Rectal smooth muscle tissue (tissue), 1 donor: ENCODE results near the gene LRIT1.
"Not testable (repeated sequence)": the region's sequence is repeated elsewhere in the genome, so short reads cannot be mapped to it uniquely, and the experiment has no call there.

ENCODE experiments used
- H3K27ac ChIP-seq: one replicate; pipeline ENCODE4 v1.7.0; 2013; ENCODE audit warnings: low read depth, low read length, inconsistent platforms
- H3K27me3 ChIP-seq: one replicate; pipeline ENCODE4 v1.7.0; 2013; ENCODE audit warnings: low read length; ENCODE audit not compliant: control insufficient read depth, insufficient read depth
- H3K36me3 ChIP-seq: one replicate; pipeline ENCODE4 v1.7.0; 2013; ENCODE audit warnings: low read length; ENCODE audit not compliant: control insufficient read depth, insufficient read depth
- H3K4me1 ChIP-seq: one replicate; pipeline ENCODE4 v1.7.0; 2013; ENCODE audit warnings: low read length; ENCODE audit not compliant: control insufficient read depth, insufficient read depth
- H3K4me3 ChIP-seq: one replicate; pipeline ENCODE4 v1.7.0; 2013; ENCODE audit warnings: low read length
- H3K9ac ChIP-seq: one replicate; pipeline ENCODE4 v1.7.0; 2013; ENCODE audit warnings: low read length

The LRIT1 gene

GRCh38 chr10:84241185-84241790, at the start of gene LRIT1:
Gene LRIT1 (minus strand): TSS chr10:84241546. CDS start chr10:84241439, 107 bp downstream.
- Histone ChIP-seq H3K4me1 (no peaks in the 10 kb centered on the region), H3K27ac (no peak within 1 kb of the TSS), H3K27me3 (no peaks in the 10 kb centered on the region), H3K36me3 (no peaks in the 10 kb centered on the region), H3K4me3 (no peak within 1 kb of the TSS), H3K9ac (no peak within 1 kb of the TSS)

- Histone ChIP-seq H3K27ac (no peak overlapping the region), H3K4me3 (no peak overlapping the region), H3K27me3 (no peaks in the 10 kb centered on the region), H3K36me3 (no peaks in the 10 kb centered on the region), H3K4me1 (no peaks in the 10 kb centered on the region), H3K9ac (no peak overlapping the region)
Observed at GRCh38 chr10:84290235-84290634, 48.9 kb upstream of the LRIT1 start.

DNA sequence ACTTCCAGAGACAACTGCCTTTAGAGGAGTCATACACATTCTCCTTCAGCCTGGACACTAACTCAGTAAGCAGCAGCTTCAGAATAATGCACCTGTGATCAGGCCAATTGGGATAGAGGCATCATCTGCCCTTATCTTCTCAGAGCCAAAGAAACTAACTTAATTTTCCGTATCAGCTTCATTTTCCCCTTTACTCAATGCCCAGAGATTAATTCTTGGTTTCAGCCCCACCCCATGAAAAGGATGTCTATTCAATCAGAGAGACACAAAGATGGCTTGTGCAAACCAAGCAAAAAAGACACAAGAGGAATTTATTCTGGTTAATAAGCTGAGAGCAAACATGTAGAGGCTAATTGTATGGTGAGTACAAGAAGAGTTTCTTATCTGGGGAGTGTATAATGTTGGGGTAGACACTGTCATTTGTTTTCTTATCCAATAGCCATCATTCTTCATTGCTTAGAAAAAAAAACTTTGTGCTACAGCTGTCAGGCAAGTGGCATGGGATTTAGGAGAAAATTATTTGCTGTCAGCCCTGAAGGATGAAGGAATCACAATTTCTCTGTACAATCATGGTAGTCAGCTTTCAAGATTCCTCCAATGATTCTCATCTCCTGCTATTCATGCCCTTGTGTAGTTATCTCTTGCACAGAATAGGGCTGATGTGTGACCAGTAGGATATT, 48.3 kb upstream of the LRIT1 start:
- H3K4me1 ChIP-seq: no peaks in the 10 kb centered on the region
- H3K9ac ChIP-seq: no peak overlapping the region
- no peak overlapping the region for H3K4me3 ChIP-seq
- H3K27me3 ChIP-seq: no peaks in the 10 kb centered on the region
- H3K27ac ChIP-seq: no peak overlapping the region
- H3K36me3 ChIP-seq: no peaks in the 10 kb centered on the region

DNA sequence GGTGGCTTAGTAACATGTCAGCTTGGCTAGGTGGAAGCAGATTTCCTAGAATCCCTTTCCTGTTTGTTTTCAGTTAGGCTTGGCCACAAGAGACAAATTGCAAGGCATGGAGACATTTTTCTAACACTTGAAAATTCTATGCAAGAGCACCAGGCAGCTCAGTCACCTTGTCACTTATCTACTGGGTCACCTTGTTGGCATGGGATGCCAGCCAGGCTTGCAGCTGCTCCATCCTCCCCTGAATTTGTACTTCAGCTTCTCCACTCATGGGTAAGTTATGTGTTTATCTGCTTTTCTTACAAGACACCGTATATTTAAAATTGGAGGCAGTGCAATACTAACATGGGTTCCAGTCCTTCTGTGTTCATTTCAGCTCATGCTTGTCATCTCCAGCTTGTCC, 46.8 kb upstream of the LRIT1 start:
- H3K4me3 ChIP-seq: no peak overlapping the region
- H3K27me3 ChIP-seq: no peaks in the 10 kb centered on the region
- H3K4me1 ChIP-seq: no peaks in the 10 kb centered on the region
- H3K36me3 ChIP-seq: no peaks in the 10 kb centered on the region
- H3K27ac ChIP-seq: no peak overlapping the region
- no peak overlapping the region for H3K9ac ChIP-seq

GRCh38 chr10:84286695-84287094, 45.3 kb upstream of the LRIT1 start:
- H3K4me3 ChIP-seq: no peak overlapping the region
- no peaks in the 10 kb centered on the region for H3K27me3 ChIP-seq
- H3K36me3 ChIP-seq: no peaks in the 10 kb centered on the region
- H3K9ac ChIP-seq: no peak overlapping the region
- no peak overlapping the region for H3K27ac ChIP-seq
- H3K4me1 ChIP-seq: no peaks in the 10 kb centered on the region

DNA sequence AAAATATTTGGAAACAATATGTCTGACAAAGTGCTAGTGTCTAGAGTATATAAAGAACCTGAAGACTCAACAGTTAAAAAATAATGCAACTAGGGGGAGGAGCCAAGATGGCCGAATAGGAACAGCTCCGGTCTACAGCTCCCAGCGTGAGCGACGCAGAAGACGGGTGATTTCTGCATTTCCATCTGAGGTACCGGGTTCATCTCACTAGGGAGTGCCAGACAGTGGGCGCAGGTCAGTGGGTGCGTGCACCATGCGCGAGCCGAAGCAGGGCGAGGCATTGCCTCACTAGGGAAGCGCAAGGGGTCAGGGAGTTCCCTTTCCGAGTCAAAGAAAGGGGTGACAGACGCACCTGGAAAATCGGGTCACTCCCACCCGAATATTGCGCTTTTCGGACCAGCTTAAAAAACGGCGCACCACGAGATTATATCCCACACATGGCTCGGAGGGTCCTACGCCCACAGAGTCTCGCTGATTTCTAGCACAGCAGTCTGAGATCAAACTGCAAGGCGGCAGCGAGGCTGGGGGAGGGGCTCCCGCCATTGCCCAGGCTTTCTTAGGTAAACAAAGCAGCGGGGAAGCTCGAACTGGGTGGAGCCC, 38.6 kb upstream of the LRIT1 start:
- not testable (repeated sequence) for H3K27me3 ChIP-seq, H3K4me1 ChIP-seq, H3K4me3 ChIP-seq, H3K36me3 ChIP-seq, H3K27ac ChIP-seq, H3K9ac ChIP-seq

GRCh38 chr10:84270708-84271107, 29.4 kb upstream of the LRIT1 start:
- no peaks in the 10 kb centered on the region for H3K4me1 ChIP-seq
- H3K27me3 ChIP-seq: no peaks in the 10 kb centered on the region
- H3K9ac ChIP-seq: no peak overlapping the region
- no peak overlapping the region for H3K27ac ChIP-seq
- H3K4me3 ChIP-seq: no peak overlapping the region
- H3K36me3 ChIP-seq: no peaks in the 10 kb centered on the region

- no peaks in the 10 kb centered on the region for H3K27me3 ChIP-seq
- no peak overlapping the region for H3K4me3 ChIP-seq
- H3K27ac ChIP-seq: no peak overlapping the region
- no peak overlapping the region for H3K9ac ChIP-seq
- no peaks in the 10 kb centered on the region for H3K36me3 ChIP-seq
- H3K4me1 ChIP-seq: no peaks in the 10 kb centered on the region
Observed at GRCh38 chr10:84269773-84270172, 28.4 kb upstream of the LRIT1 start.

DNA sequence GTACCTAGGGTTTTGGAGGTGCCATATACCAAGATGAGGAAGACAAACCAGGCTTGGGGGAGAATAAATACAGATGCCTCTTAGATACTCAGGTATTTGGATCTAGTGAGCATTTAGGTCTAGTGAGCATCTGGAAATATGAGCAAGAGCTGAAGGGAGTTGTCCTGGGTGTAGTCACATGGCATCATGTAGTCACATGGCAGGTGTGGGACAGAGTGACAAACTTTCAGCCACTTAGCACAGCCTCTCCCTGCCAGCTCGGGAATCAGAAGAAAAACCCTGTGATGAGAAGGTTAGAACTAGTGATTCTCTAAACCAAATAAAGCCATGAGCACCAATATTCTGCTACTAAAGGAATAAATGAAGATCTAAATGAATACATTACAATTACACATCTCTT, 27.8 kb upstream of the LRIT1 start:
- Histone ChIP-seq H3K27me3 (no peaks in the 10 kb centered on the region), H3K27ac (no peak overlapping the region), H3K4me1 (no peaks in the 10 kb centered on the region), H3K36me3 (no peaks in the 10 kb centered on the region), H3K9ac (no peak overlapping the region), H3K4me3 (no peak overlapping the region)

DNA sequence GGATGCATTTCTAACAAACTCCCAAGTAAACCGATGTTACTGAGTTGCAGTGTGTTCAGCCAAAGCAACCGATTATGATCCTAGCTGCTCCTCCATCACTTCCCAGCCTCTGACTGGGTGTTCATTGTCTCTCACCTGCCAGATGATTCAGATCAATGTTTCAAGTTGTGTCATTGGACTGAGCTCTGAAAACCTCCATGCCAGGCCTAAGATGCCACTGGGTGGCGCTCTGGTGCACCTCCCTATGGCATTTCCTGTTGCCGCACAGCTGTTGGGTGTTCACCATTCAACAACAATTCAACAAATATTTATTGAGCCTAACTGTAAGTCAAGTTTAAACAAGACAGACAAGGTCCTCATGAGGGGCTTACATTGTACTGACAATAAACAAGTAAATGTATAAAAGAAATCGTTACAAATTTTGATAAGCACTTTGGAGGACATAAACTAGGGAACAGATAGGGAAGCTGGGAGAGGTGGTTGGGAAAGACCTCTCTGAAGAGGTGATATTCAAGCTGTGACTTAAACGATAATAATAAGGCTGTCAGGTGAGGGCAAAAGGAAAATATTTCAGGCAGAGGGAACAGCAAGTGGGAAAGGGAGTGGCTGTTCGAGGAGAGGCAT, 26.3 kb upstream of the LRIT1 start:
- H3K4me1 ChIP-seq: no peaks in the 10 kb centered on the region
- H3K27me3 ChIP-seq: no peaks in the 10 kb centered on the region
- no peaks in the 10 kb centered on the region for H3K36me3 ChIP-seq
- H3K4me3 ChIP-seq: no peak overlapping the region
- H3K9ac ChIP-seq: no peak overlapping the region
- H3K27ac ChIP-seq: no peak overlapping the region

DNA sequence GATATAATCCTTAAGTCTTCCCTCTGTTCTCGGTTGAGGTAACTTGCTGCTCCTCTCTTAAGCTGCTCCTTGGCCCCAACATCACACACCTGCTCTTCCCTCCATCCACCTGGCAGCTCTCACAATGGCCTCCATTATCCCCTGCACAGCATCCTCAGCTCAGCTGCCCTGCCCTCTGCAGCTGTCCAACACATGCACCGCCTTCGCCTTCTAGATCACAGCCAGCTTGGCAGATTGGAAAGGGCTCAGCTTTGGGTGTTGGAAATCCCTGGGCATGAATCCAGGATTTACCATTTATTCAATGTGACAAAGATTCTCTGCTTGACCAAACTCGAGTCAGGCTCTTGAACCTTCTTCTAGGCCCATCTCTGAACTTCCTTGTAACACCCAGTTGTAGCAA, 24.1 kb upstream of the LRIT1 start:
- H3K27ac ChIP-seq: no peak overlapping the region

DNA sequence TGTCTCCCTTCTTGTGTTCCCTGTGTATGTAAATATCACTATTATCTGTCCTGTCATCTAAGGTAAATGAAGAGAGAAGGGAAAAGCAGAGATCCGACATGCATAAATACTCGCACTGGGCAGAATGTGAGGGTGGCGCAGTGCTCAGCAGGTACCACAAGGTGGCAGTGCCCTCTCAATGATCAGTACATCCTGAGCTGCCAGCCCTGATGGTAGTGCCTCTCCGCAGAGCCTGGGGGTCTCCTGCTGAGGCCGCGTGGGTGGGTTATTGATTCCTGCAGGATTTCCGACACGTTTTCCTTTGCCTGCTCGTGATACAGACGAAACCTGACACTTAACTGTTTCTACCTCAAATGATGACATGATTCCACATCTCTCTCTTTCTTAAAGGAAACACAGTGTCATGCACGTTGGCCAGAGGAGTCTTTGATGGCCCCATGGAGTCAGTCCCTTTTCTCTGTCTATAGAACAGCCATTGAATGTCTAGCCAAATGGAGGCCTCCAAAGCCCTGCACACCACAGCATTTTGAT, 23.3 kb upstream of the LRIT1 start:
- H3K27ac ChIP-seq: no peak overlapping the region
- H3K9ac ChIP-seq: no peak overlapping the region
- no peaks in the 10 kb centered on the region for H3K4me1 ChIP-seq

More for the DNA sequence above, 24.1 kb upstream of the LRIT1 start:
- no peak overlapping the region for H3K4me3 ChIP-seq
- H3K4me1 ChIP-seq: no peaks in the 10 kb centered on the region
- no peak overlapping the region for H3K9ac ChIP-seq
- H3K27me3 ChIP-seq: no peaks in the 10 kb centered on the region
- no peaks in the 10 kb centered on the region for H3K36me3 ChIP-seq

More for the DNA sequence above, 23.3 kb upstream of the LRIT1 start:
- H3K27me3 ChIP-seq: no peaks in the 10 kb centered on the region
- H3K4me3 ChIP-seq: no peak overlapping the region
- H3K36me3 ChIP-seq: no peaks in the 10 kb centered on the region
